HFF-Myc (cell line): ENCODE data around the gene PDIA4.
"Not testable (repeated sequence)": the region's sequence is repeated elsewhere in the genome, so short reads cannot be mapped to it uniquely, and the experiment has no call there.

Experiments used
- DNase-seq: peaks from one replicate; pipeline ENCODE4 v3.0.0-alpha.2; 2011; ENCODE audit warnings: low read depth; ENCODE audit errors: extremely low read depth
- H3K4me3 ChIP-seq: replicated peaks from 2 replicates; pipeline ENCODE4 v1.5.1; 2011; ENCODE audit warnings: low read depth, mild to moderate bottlenecking, control low read depth, low read length
- CTCF ChIP-seq: IDR thresholded peaks from 2 replicates; pipeline ENCODE4 v1.5.1; 2012; ENCODE audit warnings: mild to moderate bottlenecking, low read depth, low read length, control low read depth; ENCODE audit errors: missing control alignments

PDIA4 gene

GRCh38 chr7:148987010-148987750 is 41.1 kb downstream of the PDIA4 start:
- TF ChIP-seq CTCF: no peak
- peak; percentile 75 for DNase-seq
- H3K4me3 ChIP-seq: peak overlapping the region; percentile 60

DNA sequence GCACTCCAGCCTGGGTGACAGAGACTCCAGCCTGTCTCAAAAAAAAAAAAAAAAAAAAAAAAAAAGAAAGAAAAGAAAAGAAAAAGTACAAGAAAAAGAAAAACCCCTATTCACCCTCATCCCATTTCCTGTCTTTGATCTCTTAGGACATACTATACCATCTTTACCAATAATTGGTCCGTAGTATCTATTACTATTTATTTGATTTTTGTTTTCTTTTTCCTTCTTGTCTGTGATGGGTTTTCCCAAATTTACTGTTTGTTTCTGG is 41.6 kb downstream of the PDIA4 start:
- H3K4me3 ChIP-seq: no peak overlapping the region
- TF ChIP-seq CTCF: no peak
- DNase-seq: no peak

- no peak for DNase-seq
- no peak for TF ChIP-seq CTCF
- H3K4me3 ChIP-seq: peak overlapping the region; percentile 63
Observed at GRCh38 chr7:148983200-148984146, 44.8 kb downstream of the PDIA4 start.

DNA sequence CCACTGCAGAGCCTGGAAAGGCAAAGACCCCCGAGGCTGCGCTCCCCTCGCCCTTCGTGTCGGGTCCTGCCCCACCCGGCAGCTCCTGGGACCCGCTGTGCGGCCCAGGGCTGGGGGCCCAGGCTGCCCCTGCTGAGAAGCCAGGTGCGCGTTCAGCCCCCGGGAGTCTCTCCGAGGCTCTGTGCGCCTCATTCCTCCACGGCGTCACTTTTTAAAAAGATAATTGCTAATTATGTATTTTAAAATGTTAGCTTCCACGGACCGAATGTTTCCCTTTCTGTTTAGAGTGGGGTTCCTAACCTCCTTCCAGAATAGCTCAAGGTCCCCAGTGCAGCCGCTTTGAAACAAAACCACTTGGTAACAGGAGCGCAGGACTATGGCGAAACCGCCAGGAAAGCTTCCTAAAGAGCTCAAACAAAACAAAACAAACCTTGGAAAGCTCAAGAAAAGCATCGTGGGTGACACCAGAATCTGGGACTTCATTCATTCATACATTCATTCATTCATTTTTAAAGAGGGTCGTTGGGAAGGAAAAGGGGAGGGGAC is 45.6 kb downstream of the PDIA4 start:
- H3K4me3 ChIP-seq: peak overlapping the region; percentile 63
- no peak for TF ChIP-seq CTCF
- DNase-seq: no peak

- DNase-seq: no peak
- H3K4me3 ChIP-seq: no peak overlapping the region
- TF ChIP-seq CTCF: no peak
Observed at GRCh38 chr7:148979827-148980226, 48.5 kb downstream of the PDIA4 start.

GRCh38 chr7:148979072-148979471 is 49.2 kb downstream of the PDIA4 start:
- DNase-seq, H3K4me3 ChIP-seq: not testable (repeated sequence)

GRCh38 chr7:148978091-148978490 is 50.2 kb downstream of the PDIA4 start:
- no peak for TF ChIP-seq CTCF
- no peak for DNase-seq
- H3K4me3 ChIP-seq: no peak overlapping the region
